ENCODE measurements around the gene UBE2L5. TPM values are rescaled to one million over a fixed set of nuclear protein-coding genes. Genes with fewer than 3 reads are reported as not detected.
A peak's percentile ranks its signal among the peaks of the same experiment; 100 is the strongest.

The UBE2L5 gene
- total and polyA plus RNA-seq, 2 of the 4 experiments (the other 2 are of a cell fraction): 0.18 TPM; not detected in 1

DNA sequence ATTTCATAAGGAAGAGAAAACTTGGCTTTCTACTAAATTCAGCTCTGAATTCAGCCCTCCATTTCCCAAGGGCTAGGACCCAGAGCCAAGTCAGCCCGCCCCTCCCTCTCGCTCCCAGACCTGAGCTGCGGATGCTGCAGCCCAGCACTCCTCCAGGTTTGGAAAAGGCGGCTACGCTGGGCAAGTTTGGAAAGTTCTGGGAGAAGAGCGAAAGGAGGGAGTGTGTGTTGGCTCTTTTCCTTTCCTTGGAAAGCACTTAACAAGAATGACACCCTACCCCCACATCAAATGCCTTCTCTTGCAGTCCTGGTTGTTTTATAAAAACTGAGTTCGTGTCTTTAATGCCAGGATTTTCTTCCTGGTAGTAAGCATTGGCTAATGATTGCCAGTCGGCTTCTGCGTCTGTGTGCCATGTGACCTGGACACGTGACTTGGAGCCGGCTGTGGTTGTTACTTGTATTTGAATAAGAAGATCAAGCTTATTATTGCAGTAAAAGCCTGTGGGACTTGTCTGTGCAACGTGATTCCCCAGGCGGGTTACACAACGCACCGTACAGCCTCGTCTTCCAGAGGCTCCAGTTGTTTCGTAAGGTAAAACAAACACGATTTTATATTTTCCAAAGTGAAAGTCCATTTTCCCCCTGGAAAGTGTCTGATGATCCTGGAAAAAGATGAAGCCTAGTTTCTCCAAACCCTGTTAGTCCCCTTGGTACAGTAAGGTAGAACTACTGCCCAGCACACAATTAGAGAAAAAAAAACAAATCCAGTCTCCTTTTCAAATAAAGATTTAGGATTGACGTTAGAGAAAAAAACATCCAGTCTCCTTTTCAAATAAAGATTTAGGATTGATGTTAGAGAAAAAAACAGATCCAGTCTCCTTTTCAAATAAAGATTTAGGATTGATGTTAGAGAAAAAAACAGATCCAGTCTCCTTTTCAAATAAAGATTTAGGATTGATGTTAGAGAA lies 26.8 kb upstream of the UBE2L5 start:
- peak overlapping the region; percentile 90 for H2BK20ac ChIP-seq (ENCODE audit: low read depth, low read length)
- peak overlapping the region; percentile 33 to 96 for H4K8ac ChIP-seq (ENCODE audit: low read depth in 2 of 2, low read length in 2 of 2)
- H3K27ac ChIP-seq (ENCODE audit: insufficient read depth, low read length): peak overlapping the region; percentile 91
- H2AK9ac ChIP-seq (replicated peaks; ENCODE audit: low read depth, low read length, poor library complexity): peak overlapping the region; percentile 49
- WGBS, 2 experiments (ENCODE audit: extremely low coverage in 2 of 2, insufficient read length in 1 of 2): 0% methylated on average over 3 of the region's 19 CpGs; no CpG with 5 or more reads in 1 of the 2 experiments
- no peaks in the 10 kb centered on the region for H3K79me1 ChIP-seq (ENCODE audit: low read depth in 1 of 2, low read length in 2 of 2)
- H3K4me2 ChIP-seq (ENCODE audit: low read depth, low read length): peak overlapping the region; percentile 86
- ATAC-seq (ENCODE audit: low read depth): peak; percentile 85
- H3K18ac ChIP-seq (ENCODE audit: low read depth, low read length): peak overlapping the region; percentile 86
- H3K56ac ChIP-seq (ENCODE audit: extremely low read depth, insufficient read depth, low read length): peak overlapping the region; percentile 92
- H3K9me3 ChIP-seq (ENCODE audit: control insufficient read depth, insufficient read depth, low read length): no peaks in the 10 kb centered on the region
- peak; percentile 93 for DNase-seq
- ChIA-PET CTCF (interaction anchor here (0.9 to 1.4 kb wide), 3 partner anchors 10 to 162 kb away, joined by 3 read pairs; no protein-coding TSS in a partner anchor), POLR2A (ENCODE audit: unreplicated experiment) (interaction anchor here (0.9 to 1.4 kb wide), 2 partner anchors 11 to 128 kb away, joined by 3 read pairs; no protein-coding TSS in a partner anchor)
- peak overlapping the region; percentile 77 for H4K5ac ChIP-seq (ENCODE audit: low read depth, low read length)
- peak overlapping the region; percentile 86 for H4K91ac ChIP-seq (ENCODE audit: insufficient read depth, low read depth, low read length)
- peak overlapping the region; percentile 82 for H2BK5ac ChIP-seq (ENCODE audit: low read depth, low read length, poor library complexity, severe bottlenecking)
- H3K4ac ChIP-seq (ENCODE audit: low read depth, low read length): peak overlapping the region; percentile 91
- H3K9ac ChIP-seq (ENCODE audit: low read depth, low read length): peak overlapping the region; percentile 86
- H3K14ac ChIP-seq (replicated peaks; ENCODE audit: low read depth, low read length): peak overlapping the region; percentile 93
- H3K27me3 ChIP-seq (ENCODE audit: control insufficient read depth, insufficient read depth, low read length): no peaks in the 10 kb centered on the region
- in situ Hi-C loops (cut with MboI; ENCODE audit: low sequenced_read_pairs) (no loop called here), intact Hi-C loops (cut with micrococcal nuclease) (loop anchor here (1.0 to 5.0 kb wide), 2 partner anchors 88 to 263 kb away; partner anchors contain the start of gene KATNAL1), dilution Hi-C loops (cut with HindIII; ENCODE audit: low sequenced_read_pairs, unreplicated experiment) (no loop called here)
- no peaks in the 10 kb centered on the region for H3K9me1 ChIP-seq (ENCODE audit: insufficient read depth, low read length)
- H4K20me1 ChIP-seq (ENCODE audit: insufficient read depth, low read length): no peaks in the 10 kb centered on the region
- BruUV-seq (replicated peaks): no TSS peak
- peak overlapping the region; percentile 97 for H3K23ac ChIP-seq (ENCODE audit: low read depth, low read length)
- H3K36me3 ChIP-seq (ENCODE audit: control insufficient read depth, insufficient read depth, low read length): no peaks in the 10 kb centered on the region
- H2AK5ac ChIP-seq (ENCODE audit: low read depth, low read length): peak overlapping the region; percentile 9; the same call in 1 of the 2 replicates
- H2BK15ac ChIP-seq (ENCODE audit: low read depth, low read length): peak overlapping the region; percentile 47; the same call in 1 of the 3 replicates
- peak overlapping the region; percentile 83 for H2BK120ac ChIP-seq (ENCODE audit: low read depth, low read length)
- peak overlapping the region; percentile 88 for H2AFZ ChIP-seq (replicated peaks; ENCODE audit: low read length, poor library complexity)
- H3K4me1 ChIP-seq (ENCODE audit: control insufficient read depth, insufficient read depth, low read length): no peaks in the 10 kb centered on the region
- peak overlapping the region; percentile 54 for H3K4me3 ChIP-seq (ENCODE audit: insufficient read depth, low read depth, low read length)
- TF ChIP-seq SMC3 (IDR thresholded peaks at IDR 0.05; ENCODE audit: low read depth, low read length): no peak
- TF ChIP-seq CTCF (conservative IDR thresholded peaks at IDR 0.05; ENCODE audit: low read depth, low read length): no peak
- TF ChIP-seq NFE2L2 (IDR thresholded peaks at IDR 0.05; ENCODE audit: low read depth, low read length): no peak
- peak; percentile 96 for TF ChIP-seq FOS (IDR thresholded peaks at IDR 0.05; ENCODE audit: low read depth, low read length)
- no peak for TF ChIP-seq RAD21 (IDR thresholded peaks at IDR 0.05; ENCODE audit: low read length)
- no peak for TF ChIP-seq ELK1 (IDR thresholded peaks at IDR 0.05; ENCODE audit: borderline replicate concordance, low read depth, low read length)
- TF ChIP-seq CEBPB (IDR thresholded peaks at IDR 0.05; ENCODE audit: low read depth, low read length): peak; percentile 91
- TF ChIP-seq MAFK (IDR thresholded peaks at IDR 0.05; ENCODE audit: low read depth, low read length): no peak
- TF ChIP-seq USF2 (IDR thresholded peaks at IDR 0.05; ENCODE audit: low read depth, low read length): peak; percentile 100
- TF ChIP-seq CHD1 (IDR thresholded peaks at IDR 0.05; ENCODE audit: low read depth, low read length): no peak
- peak; percentile 71 for TF ChIP-seq RFX5 (IDR thresholded peaks at IDR 0.05; ENCODE audit: low read depth, low read length)
- TF ChIP-seq POLR2A (IDR thresholded peaks at IDR 0.05; ENCODE audit: low read depth, low read length): no peak
- no peak for TF ChIP-seq MAZ (IDR thresholded peaks at IDR 0.05; ENCODE audit: borderline replicate concordance, low read depth, low read length)
